Measurements from ENCODE around the gene GOT1. TPM values are rescaled to one million over a fixed set of nuclear protein-coding genes. Genes with fewer than 3 reads are reported as not detected.

Gene GOT1
- total and polyA plus RNA-seq, 2 donors, result 16.1 to 19.9 TPM

- no peak for DNase-seq (ENCODE audit: low read depth in 6 of 9, low spot score in 9 of 9)
- 92% methylated on average over 1 of the region's 1 CpG for WGBS
- Histone ChIP-seq H3K36me3 (ENCODE audit: control insufficient read depth in 2 of 2, insufficient read depth in 2 of 2, low read length in 1 of 2) (no peaks in the 10 kb centered on the region), H3K27ac (ENCODE audit: low read depth in 1 of 2, low read length in 1 of 2) (no peak overlapping the region), H3K4me3 (ENCODE audit: low read length in 2 of 2) (no peak overlapping the region), H3K27me3 (ENCODE audit: control insufficient read depth in 2 of 2, insufficient read depth in 1 of 2, low read length in 1 of 2) (peaks cover 0 to 4% of the 10 kb centered on the region in 2 donors), H3K4me1 (ENCODE audit: control insufficient read depth in 2 of 2, insufficient read depth in 2 of 2, low read length in 2 of 2) (no peaks in the 10 kb centered on the region), H3K9me3 (ENCODE audit: control insufficient read depth in 2 of 2, insufficient read depth in 1 of 2, low read length in 1 of 2) (no peaks in the 10 kb centered on the region)
Measured at GRCh38 chr10:99365311-99365710, 65.1 kb downstream of the GOT1 start.

DNA sequence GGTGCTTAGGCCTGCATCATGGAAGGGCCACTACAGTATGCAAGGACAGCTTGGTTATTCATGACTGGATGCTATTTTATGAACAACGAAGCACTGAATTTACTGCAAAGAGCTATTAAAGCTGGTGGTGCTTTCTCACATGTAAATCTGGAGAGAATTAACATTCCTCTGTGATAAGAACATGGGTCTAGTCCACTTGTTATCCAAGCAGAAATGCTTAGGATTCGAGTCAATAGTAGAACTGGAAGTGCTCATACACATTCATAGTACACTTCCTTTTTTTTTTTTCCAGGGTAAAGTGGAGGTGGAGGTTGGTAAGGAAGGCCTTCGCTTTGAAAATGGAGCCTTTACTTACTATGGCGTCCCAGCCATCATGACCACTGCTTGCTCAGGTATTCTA is 66.3 kb downstream of the GOT1 start:
- Histone ChIP-seq H3K4me3 (ENCODE audit: low read length in 2 of 2) (no peak overlapping the region), H3K36me3 (ENCODE audit: control insufficient read depth in 2 of 2, insufficient read depth in 2 of 2, low read length in 1 of 2) (no peaks in the 10 kb centered on the region), H3K9me3 (ENCODE audit: control insufficient read depth in 2 of 2, insufficient read depth in 1 of 2, low read length in 1 of 2) (no peaks in the 10 kb centered on the region), H3K4me1 (ENCODE audit: control insufficient read depth in 2 of 2, insufficient read depth in 2 of 2, low read length in 2 of 2) (no peaks in the 10 kb centered on the region), H3K27me3 (ENCODE audit: control insufficient read depth in 2 of 2, insufficient read depth in 1 of 2, low read length in 1 of 2) (peaks cover 0 to 4% of the 10 kb centered on the region in 2 donors), H3K27ac (ENCODE audit: low read depth in 1 of 2, low read length in 1 of 2) (no peak overlapping the region)
- DNase-seq (ENCODE audit: low read depth in 6 of 9, low spot score in 9 of 9), result no peak
- 97% methylated on average over 4 of the region's 4 CpGs for WGBS

GRCh38 chr10:99360934-99361333 is 69.5 kb downstream of the GOT1 start:
- H3K9me3 ChIP-seq (ENCODE audit: control insufficient read depth in 2 of 2, insufficient read depth in 1 of 2, low read length in 1 of 2), result no peaks in the 10 kb centered on the region
- no peaks in the 10 kb centered on the region for H3K4me1 ChIP-seq (ENCODE audit: control insufficient read depth in 2 of 2, insufficient read depth in 2 of 2, low read length in 2 of 2)
- 96% methylated on average over 5 of the region's 5 CpGs for WGBS
- no peak for DNase-seq (ENCODE audit: low read depth in 6 of 9, low spot score in 9 of 9)
- no peaks in the 10 kb centered on the region for H3K27me3 ChIP-seq (ENCODE audit: control insufficient read depth in 2 of 2, insufficient read depth in 1 of 2, low read length in 1 of 2)
- no peak overlapping the region for H3K4me3 ChIP-seq (ENCODE audit: low read length in 2 of 2)
- H3K36me3 ChIP-seq (ENCODE audit: control insufficient read depth in 2 of 2, insufficient read depth in 2 of 2, low read length in 1 of 2), result no peaks in the 10 kb centered on the region
- no peak overlapping the region for H3K27ac ChIP-seq (ENCODE audit: low read depth in 1 of 2, low read length in 1 of 2)

DNA sequence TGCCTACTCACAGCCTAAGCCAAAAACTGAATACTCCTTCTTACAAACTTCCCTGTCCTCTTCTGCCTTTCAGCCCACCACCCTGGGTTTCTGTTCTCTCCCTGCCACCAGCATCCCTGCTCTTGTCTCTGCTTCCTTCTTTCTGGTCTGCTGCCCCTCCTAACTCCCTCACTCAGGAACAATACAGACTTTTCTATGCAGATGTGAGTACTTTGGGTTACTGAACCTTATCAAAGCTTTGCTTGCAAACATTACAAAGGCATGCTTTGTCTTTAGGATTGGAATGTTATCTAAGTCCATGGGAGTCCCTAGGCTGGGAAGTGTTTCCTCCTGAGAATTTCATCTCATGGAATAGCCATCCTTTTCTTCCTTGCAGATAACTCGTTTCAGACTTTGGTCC is 72.3 kb downstream of the GOT1 start:
- H3K4me3 ChIP-seq (ENCODE audit: low read length in 2 of 2), result no peak overlapping the region

GRCh38 chr10:99357691-99358090 is 72.7 kb downstream of the GOT1 start:
- no peak for DNase-seq (ENCODE audit: low read depth in 6 of 9, low spot score in 9 of 9)
- no peak overlapping the region for H3K27ac ChIP-seq (ENCODE audit: low read depth in 1 of 2, low read length in 1 of 2)
- 94% methylated on average over 3 of the region's 3 CpGs for WGBS

More for the DNA sequence above, 72.3 kb downstream of the GOT1 start:
- Histone ChIP-seq H3K27me3 (ENCODE audit: control insufficient read depth in 2 of 2, insufficient read depth in 1 of 2, low read length in 1 of 2) (peaks cover 0 to 2% of the 10 kb centered on the region in 2 donors), H3K4me1 (ENCODE audit: control insufficient read depth in 2 of 2, insufficient read depth in 2 of 2, low read length in 2 of 2) (no peaks in the 10 kb centered on the region), H3K9me3 (ENCODE audit: control insufficient read depth in 2 of 2, insufficient read depth in 1 of 2, low read length in 1 of 2) (no peaks in the 10 kb centered on the region), H3K27ac (ENCODE audit: low read depth in 1 of 2, low read length in 1 of 2) (no peak overlapping the region), H3K36me3 (ENCODE audit: control insufficient read depth in 2 of 2, insufficient read depth in 2 of 2, low read length in 1 of 2) (no peaks in the 10 kb centered on the region)
- no peak for DNase-seq (ENCODE audit: low read depth in 6 of 9, low spot score in 9 of 9)
- 92% methylated on average over 1 of the region's 1 CpG for WGBS

GRCh38 chr10:99353182-99353581 is 77.2 kb downstream of the GOT1 start:
- Histone ChIP-seq H3K36me3 (ENCODE audit: control insufficient read depth in 2 of 2, insufficient read depth in 2 of 2, low read length in 1 of 2) (no peaks in the 10 kb centered on the region), H3K4me1 (ENCODE audit: control insufficient read depth in 2 of 2, insufficient read depth in 2 of 2, low read length in 2 of 2) (no peaks in the 10 kb centered on the region), H3K27ac (ENCODE audit: low read depth in 1 of 2, low read length in 1 of 2) (no peak overlapping the region), H3K9me3 (ENCODE audit: control insufficient read depth in 2 of 2, insufficient read depth in 1 of 2, low read length in 1 of 2) (no peaks in the 10 kb centered on the region), H3K27me3 (ENCODE audit: control insufficient read depth in 2 of 2, insufficient read depth in 1 of 2, low read length in 1 of 2) (peaks cover 0 to 2% of the 10 kb centered on the region in 2 donors), H3K4me3 (ENCODE audit: low read length in 2 of 2) (no peak overlapping the region)
- no peak for DNase-seq (ENCODE audit: low read depth in 6 of 9, low spot score in 9 of 9)
- WGBS, result 98% methylated on average over 1 of the region's 1 CpG

More at GRCh38 chr10:99357691-99358090, 72.7 kb downstream of the GOT1 start:
- H3K4me3 ChIP-seq (ENCODE audit: low read length in 2 of 2), result no peak overlapping the region
- H3K36me3 ChIP-seq (ENCODE audit: control insufficient read depth in 2 of 2, insufficient read depth in 2 of 2, low read length in 1 of 2), result no peaks in the 10 kb centered on the region
- H3K4me1 ChIP-seq (ENCODE audit: control insufficient read depth in 2 of 2, insufficient read depth in 2 of 2, low read length in 2 of 2), result no peaks in the 10 kb centered on the region
- H3K27me3 ChIP-seq (ENCODE audit: control insufficient read depth in 2 of 2, insufficient read depth in 1 of 2, low read length in 1 of 2), result peaks cover 0 to 2% of the 10 kb centered on the region in 2 donors
- no peaks in the 10 kb centered on the region for H3K9me3 ChIP-seq (ENCODE audit: control insufficient read depth in 2 of 2, insufficient read depth in 1 of 2, low read length in 1 of 2)

GRCh38 chr10:99347672-99348071 is 82.8 kb downstream of the GOT1 start:
- no peaks in the 10 kb centered on the region for H3K36me3 ChIP-seq (ENCODE audit: control insufficient read depth in 2 of 2, insufficient read depth in 2 of 2, low read length in 1 of 2)
- H3K4me3 ChIP-seq (ENCODE audit: low read length in 2 of 2), result no peak overlapping the region

More at GRCh38 chr10:99347672-99348071, 82.8 kb downstream of the GOT1 start:
- Histone ChIP-seq H3K27ac (ENCODE audit: low read depth in 1 of 2, low read length in 1 of 2) (no peak overlapping the region), H3K27me3 (ENCODE audit: control insufficient read depth in 2 of 2, insufficient read depth in 1 of 2, low read length in 1 of 2) (no peaks in the 10 kb centered on the region), H3K9me3 (ENCODE audit: control insufficient read depth in 2 of 2, insufficient read depth in 1 of 2, low read length in 1 of 2) (no peaks in the 10 kb centered on the region), H3K4me1 (ENCODE audit: control insufficient read depth in 2 of 2, insufficient read depth in 2 of 2, low read length in 2 of 2) (no peaks in the 10 kb centered on the region)
- WGBS, result 99% methylated on average over 5 of the region's 5 CpGs
- no peak for DNase-seq (ENCODE audit: low read depth in 6 of 9, low spot score in 9 of 9)

Other genes starting within 250 kb of the GOT1 start
- 0.05 TPM for gene HPSE2, start 194.8 kb downstream of the GOT1 start, total RNA-seq
- gene HPSE2, start 194.8 kb downstream of the GOT1 start, polyA plus RNA-seq, result 0.14 TPM
- gene CNNM1, start 101.3 kb downstream of the GOT1 start, total RNA-seq, result 0.24 TPM
- gene CNNM1, start 101.3 kb downstream of the GOT1 start, polyA plus RNA-seq, result 0.16 TPM
- gene NKX2-3, start 102.3 kb upstream of the GOT1 start, total RNA-seq, result 0.05 TPM
- gene NKX2-3, start 102.3 kb upstream of the GOT1 start, polyA plus RNA-seq, result 0.09 TPM
- 18.8 TPM for gene SLC25A28, start 189.8 kb upstream of the GOT1 start, total RNA-seq
- gene SLC25A28, start 189.8 kb upstream of the GOT1 start, polyA plus RNA-seq, result 173 TPM
- 4.9 TPM for gene ENTPD7, start 228.9 kb upstream of the GOT1 start, total RNA-seq
- gene ENTPD7, start 228.9 kb upstream of the GOT1 start, polyA plus RNA-seq, result 1.4 TPM

All from thymus (tissue), 11 donors.